Neural cell (in vitro differentiated cells): ENCODE results near the gene SDCCAG8. TPM values are rescaled to one million over a fixed set of nuclear protein-coding genes. Genes with fewer than 3 reads are reported as not detected.

Experiments used
- H2AFZ ChIP-seq: fragments of 200-600, 300-800 bp; sonication (generic), shearing (Covaris generic); 2 replicates; pipeline ENCODE4 v1.6.0; 2014; ENCODE audit warnings: low read depth, mild to moderate bottlenecking, antibody characterized with exemption, low read length, moderate library complexity
- H3F3A ChIP-seq: fragments of 200-600 bp; shearing (Covaris generic); 2 replicates; pipeline ENCODE4 v1.6.1; 2016; ENCODE audit warnings: mild to moderate bottlenecking, moderate library complexity, mixed read lengths, antibody characterized with exemption, low read length; ENCODE audit not compliant: insufficient read depth, poor library complexity, severe bottlenecking
- H3K27ac ChIP-seq: fragments of 200-600, 300-800 bp; sonication (generic), shearing (Covaris generic); 2 replicates; pipeline ENCODE4 v1.5.1; 2014; ENCODE audit warnings: mild to moderate bottlenecking, low read length, moderate library complexity
- H3K27me3 ChIP-seq: fragments of 300-800, 200-600 bp; sonication (generic), shearing (Covaris generic); 2 replicates; pipeline ENCODE4 v1.6.0; 2014; ENCODE audit warnings: mild to moderate bottlenecking, low read depth, low read length, moderate library complexity; ENCODE audit not compliant: insufficient read depth
- H3K36me3 ChIP-seq: fragments of 300-800, 200-600 bp; sonication (generic), shearing (Covaris generic); 2 replicates; pipeline ENCODE4 v1.5.1; 2014; ENCODE audit warnings: mild to moderate bottlenecking, antibody characterized with exemption, low read length, moderate library complexity; ENCODE audit not compliant: insufficient read depth
- H3K4me2 ChIP-seq: fragments of 300-800, 200-600 bp; sonication (generic), shearing (Covaris generic); 2 replicates; pipeline ENCODE4 v1.6.0; 2014; ENCODE audit warnings: mild to moderate bottlenecking, low read length
- H3K4me3 ChIP-seq: fragments of 300-800, 200-600 bp; sonication (generic), shearing (Covaris generic); 2 replicates; pipeline ENCODE4 v1.5.1; 2014; ENCODE audit warnings: mild to moderate bottlenecking, low read length, moderate library complexity
- H3K79me2 ChIP-seq: fragments of 200-600 bp; shearing (Covaris generic); replicated peaks from 2 replicates; pipeline ENCODE4 v1.6.0; 2014; ENCODE audit warnings: mild to moderate bottlenecking, low read length, moderate library complexity; ENCODE audit not compliant: insufficient read depth
- H3K9ac ChIP-seq: fragments of 300-800, 200-600 bp; sonication (generic), shearing (Covaris generic); 2 replicates; pipeline ENCODE4 v1.6.1; 2016; ENCODE audit warnings: mild to moderate bottlenecking, low read length, mixed read lengths
- H3K9me2 ChIP-seq: fragments of 200-600 bp; shearing (Covaris generic); 2 replicates; pipeline ENCODE4 v1.6.1; 2016; ENCODE audit warnings: mild to moderate bottlenecking, low read length, mixed read lengths; ENCODE audit not compliant: insufficient read depth
- H3K9me3 ChIP-seq: fragments of 200-600, 300-800 bp; sonication (generic), shearing (Covaris generic); 2 replicates; pipeline ENCODE4 v1.6.1; 2016; ENCODE audit warnings: mild to moderate bottlenecking, mixed run types, low read length, moderate library complexity, mixed read lengths
- H4K20me1 ChIP-seq: fragments of 200-600 bp; shearing (Covaris generic); 2 replicates; pipeline ENCODE4 v1.6.1; 2016; ENCODE audit warnings: mild to moderate bottlenecking, mixed run types; ENCODE audit not compliant: insufficient read depth
- CTCF ChIP-seq: fragments of 450-650 bp; IDR thresholded peaks from 2 replicates; pipeline ENCODE4 v1.5.1; 2014; ENCODE audit warnings: antibody characterized with exemption, mild to moderate bottlenecking, moderate library complexity; ENCODE audit not compliant: poor library complexity, severe bottlenecking
- EP300 ChIP-seq: fragments of 450-650 bp; conservative IDR thresholded peaks from 2 replicates; pipeline ENCODE4 v1.6.1; 2014; ENCODE audit warnings: antibody characterized with exemption, mild to moderate bottlenecking, moderate library complexity; ENCODE audit not compliant: poor library complexity, severe bottlenecking
- EZH2 ChIP-seq: fragments of 200-600, 300-800 bp; shearing (Covaris generic), sonication (generic); IDR thresholded peaks from 2 replicates; pipeline ENCODE4 v1.6.1; 2014; ENCODE audit warnings: antibody characterized with exemption, low read length, borderline replicate concordance, mild to moderate bottlenecking; ENCODE audit not compliant: insufficient read depth, poor library complexity, severe bottlenecking
- MXI1 ChIP-seq: fragments of 450-650 bp; conservative IDR thresholded peaks from 2 replicates; pipeline ENCODE4 v1.6.1; 2014; ENCODE audit warnings: antibody characterized with exemption, mild to moderate bottlenecking; ENCODE audit not compliant: poor library complexity, severe bottlenecking
- POLR2AphosphoS5 ChIP-seq: IDR thresholded peaks from 2 replicates; pipeline ENCODE4 v1.6.1; 2012
- RAD21 ChIP-seq: fragments of 450-650 bp; conservative IDR thresholded peaks from 2 replicates; pipeline ENCODE4 v1.6.1; 2014; ENCODE audit warnings: antibody characterized with exemption, mild to moderate bottlenecking, moderate library complexity
- REST ChIP-seq: IDR thresholded peaks from 2 replicates; pipeline ENCODE4 v1.6.1; 2012; ENCODE audit warnings: borderline replicate concordance
- SMC3 ChIP-seq: fragments of 450-650 bp; conservative IDR thresholded peaks from 2 replicates; pipeline ENCODE4 v1.6.1; 2014; ENCODE audit warnings: antibody characterized with exemption, mild to moderate bottlenecking, moderate library complexity; ENCODE audit not compliant: poor library complexity
- TAF1 ChIP-seq: IDR thresholded peaks from 2 replicates; pipeline ENCODE4 v1.6.1; 2012; ENCODE audit warnings: low read depth
- polyA plus RNA-seq: library from polyadenylated mRNA; depleted of rRNA; stranded (reverse); fragments of >200 nt; gene quantifications from 2 replicates; pipeline ENCODE4 v1.2.3, GENCODE V29; 2014

The SDCCAG8 gene
- polyA plus RNA-seq, 1 donor from 2014 or later = 32.2 TPM

GRCh38 chr1:243286409-243287122, 30.7 kb downstream of the SDCCAG8 start:
- Histone ChIP-seq H3K27me3 (no peaks in the 10 kb centered on the region), H3K4me3 (no peak overlapping the region), H3K4me2 (no peak overlapping the region), H4K20me1 (no peaks in the 10 kb centered on the region), H3K36me3 (peaks cover 3% of the 10 kb centered on the region), H3K27ac (no peak overlapping the region), H3K9me3 (no peaks in the 10 kb centered on the region), H3K9ac (no peak overlapping the region), H3F3A (no peaks in the 10 kb centered on the region), H3K79me2 (no peaks in the 10 kb centered on the region), H2AFZ (no peak overlapping the region), H3K9me2 (no peaks in the 10 kb centered on the region)
- TF ChIP-seq POLR2AphosphoS5 (no peak), MXI1 (no peak), SMC3 (no peak), RAD21 (no peak), EZH2 (no peak), CTCF (no peak), TAF1 (no peak), REST (no peak), EP300 (no peak)

GRCh38 chr1:243287123-243287460, 31.3 kb downstream of the SDCCAG8 start:
- Histone ChIP-seq H3K36me3 (peaks cover 3% of the 10 kb centered on the region), H3F3A (no peaks in the 10 kb centered on the region), H3K79me2 (no peaks in the 10 kb centered on the region), H3K9me3 (no peaks in the 10 kb centered on the region), H3K27me3 (no peaks in the 10 kb centered on the region), H2AFZ (no peak overlapping the region), H3K27ac (no peak overlapping the region), H3K4me3 (no peak overlapping the region), H3K9ac (no peak overlapping the region), H3K4me2 (no peak overlapping the region), H4K20me1 (no peaks in the 10 kb centered on the region), H3K9me2 (no peaks in the 10 kb centered on the region)
- no peak for TF ChIP-seq RAD21
- TF ChIP-seq REST = no peak
- TF ChIP-seq POLR2AphosphoS5 = no peak
- TF ChIP-seq CTCF = no peak
- TF ChIP-seq MXI1 = no peak
- TF ChIP-seq TAF1 = no peak
